Non-pigmented ciliary epithelial cell (primary cell): ENCODE measurements around the gene TXNDC16.
"Not testable (repeated sequence)": the region's sequence is repeated elsewhere in the genome, so short reads cannot be mapped to it uniquely, and the experiment has no call there.

ENCODE experiments used
- DNase-seq: peaks from one replicate; pipeline ENCODE4 v3.0.0-alpha.2; 2010; ENCODE audit warnings: low read depth

Gene TXNDC16, protein sequence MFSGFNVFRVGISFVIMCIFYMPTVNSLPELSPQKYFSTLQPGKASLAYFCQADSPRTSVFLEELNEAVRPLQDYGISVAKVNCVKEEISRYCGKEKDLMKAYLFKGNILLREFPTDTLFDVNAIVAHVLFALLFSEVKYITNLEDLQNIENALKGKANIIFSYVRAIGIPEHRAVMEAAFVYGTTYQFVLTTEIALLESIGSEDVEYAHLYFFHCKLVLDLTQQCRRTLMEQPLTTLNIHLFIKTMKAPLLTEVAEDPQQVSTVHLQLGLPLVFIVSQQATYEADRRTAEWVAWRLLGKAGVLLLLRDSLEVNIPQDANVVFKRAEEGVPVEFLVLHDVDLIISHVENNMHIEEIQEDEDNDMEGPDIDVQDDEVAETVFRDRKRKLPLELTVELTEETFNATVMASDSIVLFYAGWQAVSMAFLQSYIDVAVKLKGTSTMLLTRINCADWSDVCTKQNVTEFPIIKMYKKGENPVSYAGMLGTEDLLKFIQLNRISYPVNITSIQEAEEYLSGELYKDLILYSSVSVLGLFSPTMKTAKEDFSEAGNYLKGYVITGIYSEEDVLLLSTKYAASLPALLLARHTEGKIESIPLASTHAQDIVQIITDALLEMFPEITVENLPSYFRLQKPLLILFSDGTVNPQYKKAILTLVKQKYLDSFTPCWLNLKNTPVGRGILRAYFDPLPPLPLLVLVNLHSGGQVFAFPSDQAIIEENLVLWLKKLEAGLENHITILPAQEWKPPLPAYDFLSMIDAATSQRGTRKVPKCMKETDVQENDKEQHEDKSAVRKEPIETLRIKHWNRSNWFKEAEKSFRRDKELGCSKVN

DNA sequence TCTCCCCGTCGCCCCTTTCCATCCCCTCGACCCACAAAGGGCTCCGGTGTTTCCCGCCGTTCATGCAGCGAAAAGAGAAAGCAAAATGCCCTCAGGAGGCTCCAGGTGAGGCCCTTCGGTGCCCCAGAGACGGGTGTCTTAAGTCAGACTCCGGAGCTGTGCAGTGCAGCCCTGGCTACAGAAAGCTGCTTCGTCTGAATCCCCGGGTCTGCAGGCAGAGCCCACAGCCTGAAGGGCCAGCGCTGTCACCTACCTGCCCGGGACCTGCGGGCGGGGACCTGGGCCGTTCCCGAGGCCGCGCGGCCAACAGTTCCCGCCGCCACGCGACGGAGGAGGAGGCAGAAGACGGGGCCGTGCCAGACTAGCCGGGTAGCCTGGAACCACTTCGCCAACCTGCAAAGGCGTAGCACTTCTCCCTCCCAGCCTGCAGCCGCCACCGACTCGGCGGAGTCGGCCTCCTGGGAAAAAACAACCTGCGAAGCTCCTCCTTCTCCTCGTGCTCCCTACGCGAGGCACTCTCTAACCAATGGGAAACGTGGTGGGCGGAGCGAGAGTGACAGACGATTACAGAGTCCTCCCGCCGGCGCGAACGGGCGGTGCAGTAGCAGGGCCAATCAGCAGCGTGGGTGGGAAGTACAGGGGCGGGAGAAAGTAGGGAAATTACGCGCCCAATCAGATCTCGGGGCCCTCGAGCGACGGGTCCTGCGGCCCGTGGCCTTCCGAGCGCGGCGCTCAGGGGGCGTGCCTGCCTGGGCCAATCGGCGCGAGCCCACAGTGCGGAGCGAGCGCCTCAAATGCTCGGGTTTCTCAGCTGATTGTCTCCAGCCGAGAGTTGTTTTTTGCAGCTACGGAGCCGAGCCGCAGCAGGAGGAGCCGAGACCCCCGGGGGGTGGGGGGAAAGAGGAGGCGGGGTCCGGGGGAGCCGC lies at the start of gene TXNDC16, which contains the start of gene GPR137C:
TSS of gene TXNDC16 (minus strand) at position 443 of the 926 bp plus-strand sequence. CDS start 8,948 bp downstream, outside the sequence.
TSS of gene GPR137C (plus strand) at position 774 of the 926 bp plus-strand sequence. CDS start 312 bp downstream, outside the sequence.
- peak; percentile 96 for DNase-seq

DNA sequence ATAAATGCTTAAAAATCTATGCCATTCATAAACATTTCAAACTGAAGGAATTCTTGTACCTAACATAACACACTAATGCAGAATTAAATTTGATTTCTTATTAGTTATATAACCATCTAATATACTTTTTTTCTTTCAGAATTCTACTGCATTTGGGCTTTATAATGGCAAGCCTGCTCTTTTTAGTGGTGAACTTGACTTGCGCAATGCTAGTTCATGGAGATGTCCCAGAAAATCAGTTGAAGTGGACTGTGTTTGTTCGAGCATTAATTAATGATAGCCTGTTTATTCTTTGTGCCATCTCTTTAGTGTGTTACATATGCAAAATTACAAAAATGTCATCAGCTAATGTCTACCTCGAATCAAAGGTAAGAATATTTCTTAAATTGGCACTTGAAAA lies 47.7 kb upstream of the TXNDC16 start:
- no peak for DNase-seq

DNA sequence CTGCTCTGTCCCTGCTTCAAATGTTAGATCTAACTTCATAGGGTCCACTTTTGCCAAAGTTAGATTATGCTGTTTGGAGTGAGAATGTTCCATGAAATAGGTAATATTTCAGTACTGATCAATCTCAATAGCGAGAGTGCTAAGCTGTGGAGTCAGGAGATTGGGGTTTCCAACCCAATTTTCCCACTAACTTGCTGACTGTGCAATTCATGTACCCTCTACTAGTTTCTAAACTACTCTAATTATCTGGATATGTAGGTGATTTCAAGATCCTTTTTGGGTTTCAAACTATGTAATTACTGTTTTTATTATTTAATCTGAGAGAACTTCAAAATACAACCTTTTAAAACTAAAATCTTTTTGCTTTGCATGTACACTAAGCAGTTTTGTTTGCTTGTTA lies 46.3 kb upstream of the TXNDC16 start:
- DNase-seq = no peak

DNA sequence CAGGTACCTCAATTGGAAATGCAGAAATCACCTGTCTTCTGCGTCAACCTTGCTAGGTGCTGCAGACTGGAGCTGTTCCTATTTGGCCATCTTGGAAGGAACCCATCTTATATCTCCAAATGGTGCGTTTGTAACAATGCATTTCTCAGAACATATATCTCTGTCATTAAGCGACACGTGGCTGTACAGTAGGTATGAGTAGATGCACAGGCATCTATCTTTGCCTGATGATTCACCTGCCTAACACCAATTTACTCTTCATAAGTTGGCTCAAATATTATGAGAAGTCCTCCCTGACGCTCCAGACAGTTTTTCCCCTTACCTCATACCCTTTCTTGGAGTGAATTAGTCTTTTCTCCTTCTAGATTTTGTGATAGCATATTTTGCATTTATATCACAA lies 44.6 kb upstream of the TXNDC16 start:
- no peak for DNase-seq

DNA sequence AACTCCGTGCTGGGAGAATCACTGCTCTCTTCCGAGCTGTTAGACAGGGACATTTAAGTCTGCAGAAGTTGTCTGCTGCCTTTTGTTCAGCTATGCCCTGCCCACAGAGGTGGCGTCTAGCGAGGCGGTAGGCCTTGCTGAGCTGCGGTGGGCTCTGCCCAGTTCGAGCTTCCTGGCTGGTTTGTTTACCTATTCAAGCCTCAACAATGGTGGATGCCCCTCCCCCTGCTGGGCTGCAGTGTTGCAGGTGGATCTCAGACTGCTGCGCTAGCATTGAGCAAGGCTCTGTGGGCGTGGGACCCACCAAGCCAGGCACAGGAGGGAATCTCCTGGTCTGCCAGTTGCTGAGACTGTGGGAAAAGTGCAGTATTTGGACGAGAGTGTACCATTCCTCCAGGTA lies 44.0 kb upstream of the TXNDC16 start:
- DNase-seq = no peak

DNA sequence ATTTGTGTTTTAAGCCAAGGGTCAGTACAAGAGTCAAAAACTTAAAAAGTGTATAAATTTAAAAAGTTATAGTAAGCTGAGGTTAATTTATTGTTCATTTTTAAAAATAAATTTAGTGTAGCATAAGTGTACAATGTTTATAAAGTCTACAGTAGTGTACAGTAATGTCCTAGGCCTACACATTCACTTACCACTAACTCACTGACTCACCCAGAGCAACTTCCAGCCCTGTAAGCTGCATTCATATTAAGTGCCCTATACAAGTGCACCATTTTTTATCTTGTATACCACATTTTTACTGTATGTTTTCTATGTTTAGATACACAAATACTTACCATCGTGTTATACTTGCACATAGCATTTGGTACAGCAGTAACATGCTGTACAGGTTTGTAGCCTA lies 38.0 kb upstream of the TXNDC16 start:
- no peak for DNase-seq

DNA sequence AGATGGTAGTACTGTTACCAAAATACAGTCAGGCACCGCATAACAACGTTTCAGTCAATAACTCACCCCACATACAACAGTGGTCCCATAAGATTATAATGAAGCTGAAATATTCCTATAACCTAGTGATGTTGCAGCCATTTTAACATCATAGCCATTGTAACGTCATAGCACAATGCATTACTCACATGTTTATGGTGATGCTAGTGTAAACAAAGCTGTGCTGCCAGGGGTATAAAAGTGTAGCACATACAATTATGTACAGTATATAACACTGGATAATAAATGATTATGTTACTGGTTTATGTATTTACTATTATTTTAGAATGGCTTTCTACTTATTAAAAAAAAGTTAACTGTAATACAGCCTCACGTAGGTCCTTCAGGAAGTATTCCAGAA lies 37.3 kb upstream of the TXNDC16 start:
- no peak for DNase-seq

DNA sequence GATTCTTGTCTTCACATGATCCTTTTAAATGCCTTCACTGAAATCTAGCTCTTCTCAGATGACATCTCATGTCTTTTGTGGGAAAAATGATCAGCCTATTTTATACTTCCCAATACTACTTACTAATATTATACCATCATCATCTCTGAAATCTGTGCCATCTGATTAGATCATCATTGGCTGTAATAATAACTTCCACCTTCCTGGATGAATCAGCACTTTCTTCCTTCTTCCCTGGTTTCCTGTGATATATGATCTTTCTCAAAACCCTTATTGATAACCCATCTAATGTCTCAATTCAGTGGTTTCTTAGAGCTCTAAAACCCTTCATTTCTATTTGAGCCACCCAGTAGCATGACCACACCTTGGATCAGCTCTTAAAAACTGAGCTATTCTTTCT lies 31.2 kb upstream of the TXNDC16 start:
- DNase-seq = no peak

DNA sequence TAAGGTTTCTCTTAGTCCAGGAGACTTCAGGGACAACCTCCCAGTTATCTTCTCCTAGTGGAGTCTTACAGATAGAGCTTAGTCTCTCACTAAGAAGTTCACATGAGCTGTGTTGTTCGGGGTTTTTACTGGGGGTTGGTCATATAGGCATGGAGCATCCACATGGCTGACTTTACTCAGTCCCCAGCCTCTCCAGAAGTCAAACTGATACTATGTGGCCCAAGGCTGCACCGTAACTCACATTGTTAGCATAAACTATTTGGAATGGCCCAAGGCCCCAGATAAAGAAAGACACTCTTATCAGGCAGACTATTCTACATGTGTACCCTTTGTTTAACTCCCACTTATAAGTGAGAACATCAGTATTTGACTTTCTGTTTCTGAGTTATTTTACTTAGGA lies 23.6 kb upstream of the TXNDC16 start:
- DNase-seq = no peak

DNA sequence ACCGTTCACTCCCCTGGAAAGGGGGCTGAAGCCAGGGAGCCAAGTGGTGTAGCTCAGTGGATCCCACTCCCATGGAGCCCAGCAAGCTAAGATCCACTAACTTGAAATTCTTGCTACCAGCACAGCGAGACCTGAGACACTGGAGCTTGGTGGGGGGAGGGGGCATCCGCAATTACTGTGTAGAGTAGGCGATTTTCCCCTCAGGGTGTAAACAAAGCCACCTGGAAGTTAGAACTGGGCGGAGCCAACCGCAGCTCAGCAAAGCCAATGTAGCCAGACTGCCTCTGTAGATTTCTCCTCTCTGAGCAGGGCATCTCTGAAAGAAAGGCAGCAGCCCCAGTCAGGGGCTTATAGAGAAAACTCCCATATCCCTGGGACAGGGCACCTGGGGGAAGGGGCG lies 16.1 kb upstream of the TXNDC16 start:
- DNase-seq = not testable (repeated sequence)

DNA sequence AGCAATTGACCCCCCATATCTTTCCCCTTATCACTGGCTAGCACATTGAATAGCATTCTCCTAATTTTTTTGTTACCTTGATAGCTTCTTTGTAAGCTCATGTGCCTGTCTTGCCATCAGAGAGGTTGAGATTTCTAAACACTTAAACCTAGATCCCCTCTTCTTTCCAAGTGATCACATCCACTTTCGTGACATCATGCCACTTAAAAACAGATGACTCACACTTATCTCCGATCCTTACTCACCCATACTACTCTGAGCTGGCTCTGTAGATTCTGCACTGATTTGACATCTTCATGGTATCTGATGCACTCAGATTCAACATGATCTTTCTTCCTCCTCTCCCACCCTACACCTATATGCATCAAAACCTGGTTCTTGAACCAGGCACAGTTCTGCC lies 10.8 kb upstream of the TXNDC16 start:
- peak; percentile 34 for DNase-seq

DNA sequence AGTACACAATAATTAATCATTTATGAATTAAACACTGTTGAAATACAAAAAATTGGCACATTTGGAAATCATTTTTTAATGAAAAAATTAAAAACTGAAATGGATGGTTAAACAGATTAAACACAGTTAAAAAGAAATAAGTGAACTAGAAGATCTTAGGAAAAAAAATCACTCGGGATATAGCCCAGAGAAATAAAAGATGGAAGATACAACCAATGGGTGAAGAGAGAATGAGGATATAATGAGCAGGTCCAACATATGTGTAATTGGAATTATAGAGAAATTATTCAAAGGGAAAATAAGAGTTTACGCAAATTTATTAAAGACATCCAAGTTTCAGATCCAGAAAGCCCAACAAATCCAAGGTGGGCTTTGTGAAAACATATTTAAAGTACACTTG lies 6.4 kb upstream of the TXNDC16 start:
- DNase-seq = no peak

DNA sequence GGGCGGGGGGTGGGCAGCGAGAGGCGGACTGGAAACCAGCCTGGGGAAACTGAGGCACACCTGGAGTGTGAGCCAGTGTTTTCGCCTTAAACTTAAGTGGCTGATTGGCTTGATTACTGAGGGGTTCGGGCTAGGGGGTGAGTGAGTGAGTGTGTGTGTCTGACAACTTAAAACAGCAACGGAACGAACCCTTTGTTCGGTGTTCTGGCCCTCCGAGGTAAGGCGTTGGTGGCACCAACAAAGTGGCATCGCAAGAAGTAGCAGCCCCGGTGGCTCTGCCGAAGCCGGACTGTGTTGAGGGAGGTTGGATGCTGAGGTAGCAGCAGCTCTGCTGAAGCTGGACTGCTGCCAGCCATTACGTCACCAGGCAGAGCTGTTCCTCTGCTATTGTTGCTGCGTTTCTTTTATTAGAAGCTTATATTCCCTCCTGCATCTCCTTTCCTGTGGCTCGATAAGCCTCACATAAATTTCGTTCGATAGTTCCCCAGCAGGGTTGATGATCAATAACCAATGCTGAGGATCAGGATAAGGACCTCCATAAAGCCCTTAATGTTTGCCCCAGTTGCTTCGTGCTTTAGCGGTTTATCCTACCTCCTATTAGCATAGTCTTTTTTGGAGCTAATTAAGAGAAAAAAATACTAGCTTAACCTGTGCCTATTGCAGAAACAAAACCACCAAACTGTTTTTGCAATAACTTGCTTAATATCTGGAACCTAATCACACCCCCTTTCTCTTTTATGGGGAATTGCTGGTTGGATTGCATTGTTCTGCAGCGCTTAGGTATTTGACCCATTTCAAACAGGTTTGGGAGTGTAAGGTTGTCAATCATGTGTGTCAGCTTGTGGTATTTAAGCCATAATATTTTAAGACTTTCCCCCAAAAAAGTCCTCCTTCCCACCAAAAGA lies 1.6 kb upstream of the TXNDC16 start:
- peak; percentile 60 for DNase-seq

DNA sequence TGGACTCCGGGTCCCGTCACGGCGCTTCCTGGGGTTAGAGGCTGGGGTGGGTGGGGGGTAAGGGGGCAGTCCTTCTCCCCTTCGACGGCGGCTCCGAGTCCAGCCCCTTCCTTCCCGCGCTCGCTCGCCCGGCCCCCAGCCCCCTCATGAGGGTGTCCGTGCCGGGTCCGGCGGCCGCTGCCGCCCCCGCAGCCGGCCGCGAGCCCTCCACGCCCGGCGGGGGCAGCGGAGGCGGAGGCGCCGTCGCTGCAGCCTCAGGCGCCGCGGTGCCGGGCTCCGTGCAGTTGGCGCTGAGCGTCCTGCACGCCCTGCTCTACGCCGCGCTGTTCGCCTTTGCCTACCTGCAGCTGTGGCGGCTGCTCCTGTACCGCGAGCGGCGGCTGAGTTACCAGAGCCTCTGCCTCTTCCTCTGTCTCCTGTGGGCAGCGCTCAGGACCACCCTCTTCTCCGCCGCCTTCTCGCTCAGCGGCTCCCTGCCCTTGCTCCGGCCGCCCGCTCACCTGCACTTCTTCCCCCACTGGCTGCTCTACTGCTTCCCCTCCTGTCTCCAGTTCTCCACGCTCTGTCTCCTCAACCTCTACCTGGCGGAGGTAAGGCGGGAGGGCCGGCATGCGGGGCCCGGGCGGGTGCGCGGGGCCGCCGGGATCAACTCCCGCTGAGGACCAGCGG lies 831 bp upstream of the TXNDC16 start:
- DNase-seq = no peak

DNA sequence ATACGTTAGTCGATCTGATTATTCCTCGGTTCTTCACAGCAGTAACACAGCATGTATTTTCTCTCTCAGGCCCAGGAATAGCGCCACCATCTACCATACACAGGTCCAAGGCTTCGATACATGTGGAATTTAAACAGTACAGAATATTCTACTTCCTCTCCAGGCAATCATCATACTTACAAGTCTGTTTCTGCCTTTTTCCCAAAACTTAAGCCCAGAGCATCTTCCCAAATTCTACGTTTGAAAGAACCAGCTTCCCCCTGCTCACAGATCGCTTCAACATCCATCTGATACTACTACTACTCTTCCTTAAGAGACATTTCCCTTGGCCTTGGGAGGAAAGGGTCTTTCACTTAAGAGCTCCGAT lies 626 bp downstream of the TXNDC16 start:
- no peak for DNase-seq

DNA sequence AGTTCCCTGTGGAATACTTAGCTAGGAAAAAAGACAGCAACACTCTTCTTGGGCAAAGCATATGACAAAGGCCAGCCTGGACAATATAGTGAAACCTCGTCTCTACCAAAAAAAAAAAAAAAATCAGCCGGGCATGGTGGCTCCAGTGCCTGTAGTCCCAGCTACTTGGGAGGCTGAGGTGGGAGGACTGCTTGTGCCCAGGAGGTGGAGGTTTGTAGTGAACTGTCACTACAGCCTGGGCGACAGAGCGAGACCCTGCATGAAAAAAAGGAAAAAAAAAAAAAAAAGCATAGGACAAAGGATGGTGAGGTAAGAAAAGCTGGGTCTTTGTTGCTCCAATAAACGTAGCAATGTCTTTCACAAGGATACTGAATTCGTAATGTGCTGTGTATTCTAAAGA lies 1.1 kb downstream of the TXNDC16 start:
- DNase-seq = no peak

DNA sequence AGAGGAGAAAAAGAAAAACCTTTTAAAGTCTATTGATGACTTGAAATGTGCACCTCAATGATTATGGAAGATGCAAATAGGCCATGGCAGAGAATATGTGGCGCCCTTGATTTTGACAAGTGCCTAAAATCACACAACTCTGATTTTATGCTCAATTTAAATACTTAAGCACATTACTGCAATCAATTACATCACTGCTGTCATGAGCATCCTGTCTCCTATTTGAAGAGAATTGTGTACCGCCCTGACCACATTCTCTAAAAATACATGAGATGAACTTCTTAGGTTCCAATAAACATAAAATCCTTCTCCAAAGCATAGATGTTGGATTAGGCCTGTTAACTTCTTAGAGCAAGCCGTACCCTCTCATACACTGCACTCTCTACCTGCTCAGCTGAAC lies 1.6 kb downstream of the TXNDC16 start:
- DNase-seq = no peak

DNA sequence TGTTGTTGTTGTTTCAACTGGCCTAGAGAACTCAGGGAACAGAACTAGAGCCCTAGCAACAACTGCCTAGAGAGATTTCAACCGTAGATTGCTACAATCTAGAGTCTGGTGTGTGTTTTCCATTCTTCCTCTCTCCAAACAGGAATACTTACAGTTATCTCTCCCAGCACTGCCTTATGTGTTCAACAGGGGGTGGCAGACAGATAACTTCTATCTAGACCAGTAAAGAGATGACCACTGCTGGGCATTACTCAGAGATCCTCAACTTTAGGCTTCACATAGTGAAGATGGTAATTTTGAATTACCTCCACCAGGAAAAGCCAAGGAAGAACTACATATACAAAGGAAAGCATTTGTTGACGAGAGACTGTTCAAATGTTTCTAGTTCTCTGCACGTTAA lies 4.8 kb downstream of the TXNDC16 start:
- DNase-seq = no peak

DNA sequence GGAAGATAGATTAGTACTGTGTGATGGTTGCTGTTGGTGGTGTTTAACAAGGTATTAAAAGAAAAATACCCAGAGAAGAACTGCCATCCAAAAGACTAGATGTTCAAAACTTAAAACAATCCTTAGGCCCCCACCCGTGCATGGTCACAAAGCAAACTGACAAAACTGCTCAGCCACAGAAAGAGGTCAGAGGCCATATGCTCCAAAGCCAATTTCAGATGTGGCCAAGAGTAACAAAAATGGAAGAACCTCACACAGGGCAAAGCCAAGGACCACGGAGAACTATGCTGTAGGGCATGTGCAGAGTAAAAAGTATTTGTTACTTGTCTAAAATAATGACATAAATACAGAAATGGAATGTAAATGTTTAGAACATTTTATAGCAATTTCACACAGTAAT lies 5.3 kb downstream of the TXNDC16 start:
- DNase-seq = no peak

DNA sequence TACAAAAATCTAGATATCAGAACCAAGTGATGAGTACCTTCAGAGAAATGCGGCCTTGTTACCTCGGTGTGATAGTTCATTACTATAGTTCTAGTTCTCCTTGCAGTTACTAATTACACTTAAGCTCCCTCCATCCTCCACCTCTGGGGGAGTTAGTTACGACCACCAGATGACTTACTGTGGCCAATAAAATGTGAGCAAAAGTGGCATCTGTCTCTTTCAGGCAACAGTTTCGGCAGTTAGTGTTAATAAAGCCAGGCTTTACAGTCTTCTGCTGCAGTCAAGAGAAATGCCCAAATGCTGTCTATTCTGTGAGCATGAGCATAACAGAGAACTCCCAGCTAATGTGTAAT lies 6.0 kb downstream of the TXNDC16 start:
- DNase-seq = no peak
